Astrocyte of the spinal cord (primary cell): Measurements from ENCODE around the gene AGT.

ENCODE experiments used
- DNase-seq: peaks from one replicate; pipeline ENCODE4 v3.0.0; 2011; ENCODE audit warnings: low read depth, low spot score
- H3K4me3 ChIP-seq: 2 replicates; pipeline ENCODE4 v1.5.1; 2011; ENCODE audit warnings: low read depth, mild to moderate bottlenecking, low read length, moderate library complexity
- in situ Hi-C: cut with HindIII; loops from 2 replicates; pipeline ENCODE4 v1.10.0; 2017; ENCODE audit warnings: low sequenced_read_pairs
- TF ChIP-seq, protein P1 (sequence below): IDR thresholded peaks from 2 replicates; pipeline ENCODE4 v1.5.1; 2012; ENCODE audit warnings: low read depth, mild to moderate bottlenecking, low read length, inconsistent platforms

The AGT gene

GRCh38 chr1:230713915-230714764, at the start of gene AGT:
Gene AGT (minus strand): TSS chr1:230714122. CDS start chr1:230710823, 3,299 bp downstream.
- peak; percentile 82 for DNase-seq
- in situ Hi-C loops: no loop called here
- H3K4me3 ChIP-seq: no peak within 1 kb of the TSS
- TF ChIP-seq, protein P1, sequence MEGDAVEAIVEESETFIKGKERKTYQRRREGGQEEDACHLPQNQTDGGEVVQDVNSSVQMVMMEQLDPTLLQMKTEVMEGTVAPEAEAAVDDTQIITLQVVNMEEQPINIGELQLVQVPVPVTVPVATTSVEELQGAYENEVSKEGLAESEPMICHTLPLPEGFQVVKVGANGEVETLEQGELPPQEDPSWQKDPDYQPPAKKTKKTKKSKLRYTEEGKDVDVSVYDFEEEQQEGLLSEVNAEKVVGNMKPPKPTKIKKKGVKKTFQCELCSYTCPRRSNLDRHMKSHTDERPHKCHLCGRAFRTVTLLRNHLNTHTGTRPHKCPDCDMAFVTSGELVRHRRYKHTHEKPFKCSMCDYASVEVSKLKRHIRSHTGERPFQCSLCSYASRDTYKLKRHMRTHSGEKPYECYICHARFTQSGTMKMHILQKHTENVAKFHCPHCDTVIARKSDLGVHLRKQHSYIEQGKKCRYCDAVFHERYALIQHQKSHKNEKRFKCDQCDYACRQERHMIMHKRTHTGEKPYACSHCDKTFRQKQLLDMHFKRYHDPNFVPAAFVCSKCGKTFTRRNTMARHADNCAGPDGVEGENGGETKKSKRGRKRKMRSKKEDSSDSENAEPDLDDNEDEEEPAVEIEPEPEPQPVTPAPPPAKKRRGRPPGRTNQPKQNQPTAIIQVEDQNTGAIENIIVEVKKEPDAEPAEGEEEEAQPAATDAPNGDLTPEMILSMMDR: no peak

DNA sequence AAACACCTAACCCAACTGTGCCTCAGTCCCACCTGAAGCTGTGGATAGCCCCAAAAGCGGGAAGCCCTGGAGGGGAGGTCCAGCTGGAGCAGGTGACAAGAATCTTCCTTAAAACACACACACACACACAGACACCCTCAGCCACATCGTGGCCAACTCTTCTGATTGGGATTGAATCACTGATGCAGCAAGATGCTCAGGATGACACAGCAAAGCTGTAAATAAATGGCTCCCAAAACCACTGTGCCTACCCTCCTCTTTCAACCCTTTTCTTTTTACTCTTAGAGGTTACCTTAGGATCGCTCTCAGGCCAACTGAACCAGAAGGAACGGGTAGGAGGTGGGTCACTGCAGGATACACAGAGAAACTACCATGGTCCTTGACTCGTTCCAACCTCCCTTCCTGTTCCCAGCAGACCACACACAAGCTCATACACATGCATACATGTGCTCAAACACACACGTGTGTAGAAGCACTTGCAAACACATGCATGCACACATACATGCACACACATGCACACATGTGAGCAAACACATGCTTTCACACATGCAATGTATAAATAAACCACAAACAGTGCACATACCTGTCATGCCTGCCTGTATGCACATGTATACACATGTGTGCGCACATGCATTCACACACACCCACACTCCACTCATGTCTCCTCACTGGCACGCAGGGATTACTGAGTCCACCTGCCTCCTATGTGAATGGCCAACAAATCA, 47.7 kb upstream of the AGT start:
- TF ChIP-seq, protein P1: no peak
- in situ Hi-C loops: no loop called here
- no peak for DNase-seq
- H3K4me3 ChIP-seq: no peak overlapping the region

- DNase-seq: no peak
- TF ChIP-seq, protein P1: no peak
- no peak overlapping the region for H3K4me3 ChIP-seq
- in situ Hi-C loops: no loop called here
Observed at GRCh38 chr1:230760360-230760827, 46.5 kb upstream of the AGT start.

DNA sequence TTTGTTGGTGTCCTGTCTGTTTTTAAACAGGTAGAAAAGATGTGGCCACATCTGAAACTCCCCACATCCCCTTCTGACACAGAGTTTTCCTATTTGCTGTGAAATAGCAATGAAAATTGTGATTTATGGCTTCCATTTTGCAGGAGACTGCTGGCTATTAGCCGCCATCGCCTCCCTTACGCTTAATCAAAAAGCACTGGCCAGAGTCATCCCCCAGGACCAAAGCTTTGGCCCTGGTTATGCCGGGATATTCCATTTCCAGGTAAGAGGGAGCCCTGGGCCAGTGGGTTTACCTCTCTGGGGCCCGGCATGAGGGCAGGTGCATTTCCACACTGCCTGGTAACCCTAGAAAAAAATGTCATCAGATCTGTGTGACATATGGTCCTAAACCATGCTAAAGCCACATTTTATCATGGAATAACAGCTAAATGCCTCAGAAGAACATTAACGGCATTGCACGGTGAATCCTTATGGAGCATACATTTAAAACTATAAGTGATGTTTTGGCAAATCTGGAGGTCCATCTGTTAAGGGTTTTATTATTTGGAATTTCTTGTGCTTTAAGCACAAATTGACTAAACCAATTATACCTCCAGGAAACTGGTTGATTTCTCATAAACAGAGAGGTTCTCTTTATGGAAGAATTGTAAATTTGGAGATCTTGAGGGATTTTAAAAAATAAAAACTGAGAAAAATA, 45.6 kb upstream of the AGT start:
- DNase-seq: no peak
- in situ Hi-C loops: no loop called here
- TF ChIP-seq, protein P1: no peak
- H3K4me3 ChIP-seq: no peak overlapping the region

GRCh38 chr1:230758709-230759368, 44.9 kb upstream of the AGT start:
- TF ChIP-seq, protein P1: no peak
- DNase-seq: no peak
- H3K4me3 ChIP-seq: no peak overlapping the region
- in situ Hi-C loops: no loop called here
